C4-2B (cell line): Measurements from ENCODE around the gene NAV2.

Experiments
- ZFX ChIP-seq: fragments of 450-650 bp; IDR thresholded peaks from 2 replicates; pipeline ENCODE4 v1.6.1; 2017
- TF ChIP-seq, protein P1 (sequence below): fragments of 450-650 bp; conservative IDR thresholded peaks from 2 replicates; pipeline ENCODE4 v1.5.1; 2017; ENCODE audit warnings: mild to moderate bottlenecking

GRCh38 chr11:19729141-19729540, 16.5 kb downstream of the NAV2 start:
- TF ChIP-seq, protein P1, sequence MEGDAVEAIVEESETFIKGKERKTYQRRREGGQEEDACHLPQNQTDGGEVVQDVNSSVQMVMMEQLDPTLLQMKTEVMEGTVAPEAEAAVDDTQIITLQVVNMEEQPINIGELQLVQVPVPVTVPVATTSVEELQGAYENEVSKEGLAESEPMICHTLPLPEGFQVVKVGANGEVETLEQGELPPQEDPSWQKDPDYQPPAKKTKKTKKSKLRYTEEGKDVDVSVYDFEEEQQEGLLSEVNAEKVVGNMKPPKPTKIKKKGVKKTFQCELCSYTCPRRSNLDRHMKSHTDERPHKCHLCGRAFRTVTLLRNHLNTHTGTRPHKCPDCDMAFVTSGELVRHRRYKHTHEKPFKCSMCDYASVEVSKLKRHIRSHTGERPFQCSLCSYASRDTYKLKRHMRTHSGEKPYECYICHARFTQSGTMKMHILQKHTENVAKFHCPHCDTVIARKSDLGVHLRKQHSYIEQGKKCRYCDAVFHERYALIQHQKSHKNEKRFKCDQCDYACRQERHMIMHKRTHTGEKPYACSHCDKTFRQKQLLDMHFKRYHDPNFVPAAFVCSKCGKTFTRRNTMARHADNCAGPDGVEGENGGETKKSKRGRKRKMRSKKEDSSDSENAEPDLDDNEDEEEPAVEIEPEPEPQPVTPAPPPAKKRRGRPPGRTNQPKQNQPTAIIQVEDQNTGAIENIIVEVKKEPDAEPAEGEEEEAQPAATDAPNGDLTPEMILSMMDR = no peak
- no peak for TF ChIP-seq ZFX
